GM12891 (cell line): ENCODE data around the gene PIGZ.

Experiments
- POLR2A ChIP-seq: IDR thresholded peaks from 2 replicates; pipeline ENCODE4 v1.6.1; 2011; ENCODE audit warnings: low read depth, low read length, control low read depth
- POLR2AphosphoS5 ChIP-seq: IDR thresholded peaks from 2 replicates; pipeline ENCODE4 v1.6.1; 2011; ENCODE audit warnings: low read depth, low read length, control low read depth
- POU2F2 ChIP-seq: IDR thresholded peaks from 2 replicates; pipeline ENCODE4 v1.6.1; 2011; ENCODE audit warnings: low read depth, mild to moderate bottlenecking, control low read depth, low read length, moderate library complexity
- TAF1 ChIP-seq: IDR thresholded peaks from 2 replicates; pipeline ENCODE4 v1.6.1; 2011; ENCODE audit warnings: low read depth, low read length, control low read depth

DNA sequence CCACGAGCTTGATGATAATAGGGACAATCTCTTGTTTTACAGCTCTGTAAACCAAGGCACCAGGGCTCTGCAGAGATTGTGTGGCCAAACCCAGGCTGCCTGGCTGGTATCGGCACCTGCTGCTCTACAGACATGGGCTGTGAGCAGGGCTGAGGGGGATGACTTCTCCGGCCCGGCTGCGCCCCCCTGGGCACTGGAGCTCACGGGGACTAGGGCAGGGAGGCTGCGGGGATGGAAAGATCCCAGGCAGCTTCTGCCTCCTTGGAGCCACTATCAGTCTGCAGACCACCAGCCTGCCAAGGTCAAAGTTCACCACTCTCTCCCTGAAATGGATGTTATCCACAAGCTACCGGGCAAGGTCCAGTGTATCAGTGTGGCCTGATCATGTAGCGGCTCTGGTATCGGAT is 22.0 kb upstream of the PIGZ start:
- TF ChIP-seq POLR2AphosphoS5 (no peak), POLR2A (no peak), TAF1 (no peak), POU2F2 (no peak)
